GM18517 (cell line): ENCODE data around the gene ZFP57.

Source experiments
- ATAC-seq: cut with Tn5 transposase; IDR thresholded peaks from one replicate; pipeline ENCODE4 v1.9.1; 2021; ENCODE audit warnings: mild to moderate bottlenecking, moderate library complexity; ENCODE audit not compliant: unreplicated experiment

ZFP57 gene

GRCh38 chr6:29680904-29681303 is at the start of gene ZFP57:
ZFP57 (minus strand) TSS chr6:29681152; CDS start chr6:29677003, 4,149 bp downstream.
- ATAC-seq, result no peak

- ATAC-seq, result no peak
Observed at GRCh38 chr6:29730575-29731126, 49.7 kb upstream of the ZFP57 start.

- no peak for ATAC-seq
Observed at GRCh38 chr6:29729774-29730328, 48.9 kb upstream of the ZFP57 start.

GRCh38 chr6:29728875-29729270 is 47.9 kb upstream of the ZFP57 start:
- no peak for ATAC-seq

GRCh38 chr6:29728173-29728874 is 47.4 kb upstream of the ZFP57 start:
- no peak for ATAC-seq

GRCh38 chr6:29727637-29728036 is 46.7 kb upstream of the ZFP57 start:
- no peak for ATAC-seq

- ATAC-seq, result no peak
Observed at GRCh38 chr6:29726571-29727194, 45.7 kb upstream of the ZFP57 start.

GRCh38 chr6:29726001-29726400 is 45.0 kb upstream of the ZFP57 start:
- no peak for ATAC-seq

GRCh38 chr6:29724937-29725869 is 44.3 kb upstream of the ZFP57 start:
- ATAC-seq, result no peak

GRCh38 chr6:29723666-29724588 is 43.0 kb upstream of the ZFP57 start:
- peak; percentile 23 for ATAC-seq

- peak; percentile 87 for ATAC-seq
Observed at GRCh38 chr6:29723262-29723665, 42.3 kb upstream of the ZFP57 start, which contains the start of gene HLA-F. HLA-F (plus strand) TSS chr6:29723434; CDS start chr6:29723464, 30 bp downstream.

GRCh38 chr6:29720863-29721262 is 39.9 kb upstream of the ZFP57 start:
- ATAC-seq, result no peak

GRCh38 chr6:29710281-29710941 is 29.5 kb upstream of the ZFP57 start:
- no peak for ATAC-seq

- no peak for ATAC-seq
Observed at GRCh38 chr6:29709188-29709587, 28.2 kb upstream of the ZFP57 start.

GRCh38 chr6:29708432-29709179 is 27.7 kb upstream of the ZFP57 start:
- no peak for ATAC-seq

GRCh38 chr6:29705389-29706231 is 24.7 kb upstream of the ZFP57 start:
- no peak for ATAC-seq

- no peak for ATAC-seq
Observed at GRCh38 chr6:29702519-29703103, 21.7 kb upstream of the ZFP57 start.
